Motor neuron (in vitro differentiated cells): Measurements from ENCODE around the gene TMC1. TPM values are rescaled to one million over a fixed set of nuclear protein-coding genes. Genes with fewer than 3 reads are reported as not detected.

Source experiments
- ATAC-seq, 8 experiments: fragments of 200-7000 bp; cut with Tn5 transposase; replicated peaks in 6 of 8; 2 replicates each; pipeline ENCODE4 v1.8.0; 2021; ENCODE audit warnings: mild to moderate bottlenecking in 8 of 8, moderate library complexity in 8 of 8
- H3K27ac ChIP-seq, 2 donors: fragments of 250-450 bp; sonication (Bioruptor Pico); 2 replicates each; pipeline ENCODE4 v1.9.0; 2021; ENCODE audit warnings: antibody characterized with exemption in 2 of 2, mild to moderate bottlenecking in 2 of 2, moderate library complexity in 1 of 2
- H3K4me1 ChIP-seq, 2 donors: fragments of 250-450 bp; sonication (Bioruptor Pico); replicated peaks in 1 of 2; 2 replicates each; pipeline ENCODE4 v1.6.1; 2021; ENCODE audit warnings: antibody characterized with exemption in 2 of 2, mild to moderate bottlenecking in 2 of 2, moderate library complexity in 1 of 2
- H3K4me3 ChIP-seq, 5 donors: fragments of 250-450 bp; sonication (Bioruptor Pico); 2 replicates each; pipeline ENCODE4 v1.9.0; 2021; ENCODE audit warnings: antibody characterized with exemption in 5 of 5, mild to moderate bottlenecking in 5 of 5, moderate library complexity in 4 of 5
- WGBS, 10 experiments: fragments of 450-650 bp; shearing (Covaris generic); methylation state at CpG; one replicate each; pipeline ENCODE4 v1.0.0; 2022; 5-methylcytosine and 5-hydroxymethylcytosine counted together
- in situ Hi-C, 9 experiments: fragments of 400-800 bp; cut with MboI; loops; one replicate each; pipeline ENCODE4 v1.15.0; 2021; ENCODE audit warnings: low sequenced_read_pairs in 9 of 9, low pct_unique_long_range_greater_than_20kb in 2 of 9; ENCODE audit not compliant: unreplicated experiment in 9 of 9
- total RNA-seq, 8 experiments: library from RNA; unstranded; fragments of 300-600 nt; gene quantifications; 2 replicates each; pipeline versions ENCODE4 v1.2.3 to v1.2.4, GENCODE V29; 2022

Gene TMC1
- total RNA-seq, 8 experiments from 2014 or later, result 0.18 to 7.6 (median 0.85) TPM

DNA sequence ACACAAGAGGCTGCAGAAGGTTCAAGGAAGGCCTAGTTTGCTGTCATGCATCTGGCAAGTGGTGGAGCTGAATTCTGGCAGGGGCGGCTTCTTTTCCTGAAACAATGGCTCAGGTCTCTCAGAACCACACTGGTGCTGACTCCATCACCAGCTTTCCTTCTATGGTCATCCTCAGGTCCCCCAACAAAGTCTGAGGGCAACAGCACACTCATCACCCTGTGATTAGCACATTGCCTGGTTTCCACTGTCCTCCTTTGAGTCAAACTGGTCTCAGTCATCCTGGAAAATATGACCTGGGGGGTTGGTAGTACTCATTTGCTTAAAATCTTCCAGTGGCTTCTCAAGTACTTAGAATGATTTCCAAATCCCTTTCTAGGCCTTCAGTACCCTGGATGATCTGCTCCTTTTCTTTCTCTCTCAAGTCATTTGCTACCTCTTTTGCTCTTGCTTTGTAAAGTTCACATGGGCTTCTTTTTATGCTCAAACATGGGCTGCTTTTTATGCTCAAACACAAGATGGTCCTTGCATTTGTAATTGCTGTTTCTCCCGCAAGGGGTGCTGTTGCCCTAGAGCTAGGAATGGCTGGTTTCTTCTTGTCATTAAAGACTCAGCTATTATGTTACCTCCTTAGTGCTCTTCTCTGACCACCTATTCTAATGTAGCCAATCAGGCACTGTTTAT, 286.5 kb downstream of the TMC1 start:
- ATAC-seq, result peak in 1 of 8 experiments; percentile 29
- H3K27ac ChIP-seq, result no peak overlapping the region
- H3K4me1 ChIP-seq, result peaks cover 0 to 6% of the 10 kb centered on the region in 2 donors
- in situ Hi-C loops, result loop anchor here in 6 of 9 experiments (25.0 kb wide), 3 partner anchors 221 to 771 kb away; no protein-coding TSS in a partner anchor
- no peak overlapping the region for H3K4me3 ChIP-seq
- WGBS, 10 experiments, result 14 to 100% (median 89%) methylated on average over 1 to 2 of the region's 2 CpGs; no CpG with 5 or more reads in 4 of the 10 experiments

DNA sequence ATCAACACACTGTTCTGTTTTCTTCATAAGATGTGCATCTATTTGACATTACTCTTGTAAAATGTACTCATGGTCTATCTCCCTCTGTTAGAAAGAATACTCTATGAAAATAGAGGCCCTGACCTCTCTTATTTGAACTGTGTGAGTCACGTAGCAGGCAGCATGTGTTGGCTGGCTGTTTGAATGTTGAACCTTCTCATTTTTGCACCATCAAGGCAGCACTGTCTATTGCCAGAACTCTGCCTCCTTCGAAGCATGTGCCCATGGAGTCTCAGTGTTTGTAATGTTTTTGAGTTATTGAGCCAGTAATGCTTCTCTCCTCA, 287.0 kb downstream of the TMC1 start:
- Histone ChIP-seq H3K27ac (no peak overlapping the region), H3K4me1 (peaks cover 0 to 6% of the 10 kb centered on the region in 2 donors), H3K4me3 (no peak overlapping the region)
- ATAC-seq, result peak in 1 of 8 experiments; percentile 32
- in situ Hi-C loops, result loop anchor here in 6 of 9 experiments (25.0 kb wide), 3 partner anchors 221 to 771 kb away; no protein-coding TSS in a partner anchor
- WGBS, 10 experiments, result 0 to 100% (median 82%) methylated on average over 1 to 2 of the region's 2 CpGs; no CpG with 5 or more reads in 3 of the 10 experiments

DNA sequence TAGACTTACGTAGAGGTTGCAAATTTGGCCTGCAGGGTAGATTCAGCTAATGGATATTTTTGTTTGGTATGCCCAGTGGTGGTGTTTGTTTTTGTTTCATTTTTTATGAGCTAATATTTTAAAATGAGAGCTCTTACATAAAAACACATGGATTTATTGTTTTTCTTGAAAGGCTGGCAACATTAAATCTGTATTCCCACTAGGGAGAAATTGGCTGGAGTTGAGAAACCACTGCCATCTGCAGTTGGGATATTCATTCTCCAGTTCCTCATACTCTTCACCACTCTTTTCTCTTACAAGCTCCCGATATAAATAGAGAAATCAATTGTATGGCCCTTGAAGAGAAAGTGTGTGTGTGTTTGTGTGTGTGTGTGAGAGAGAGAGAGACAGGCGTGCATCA, 288.2 kb downstream of the TMC1 start:
- no peak overlapping the region for H3K4me3 ChIP-seq
- in situ Hi-C loops, result loop anchor here in 6 of 9 experiments (25.0 kb wide), 3 partner anchors 222 to 772 kb away; no protein-coding TSS in a partner anchor
- WGBS, 10 experiments, result 22 to 100% (median 56%) methylated on average over 1 to 3 of the region's 3 CpGs; no CpG with 5 or more reads in 3 of the 10 experiments

DNA sequence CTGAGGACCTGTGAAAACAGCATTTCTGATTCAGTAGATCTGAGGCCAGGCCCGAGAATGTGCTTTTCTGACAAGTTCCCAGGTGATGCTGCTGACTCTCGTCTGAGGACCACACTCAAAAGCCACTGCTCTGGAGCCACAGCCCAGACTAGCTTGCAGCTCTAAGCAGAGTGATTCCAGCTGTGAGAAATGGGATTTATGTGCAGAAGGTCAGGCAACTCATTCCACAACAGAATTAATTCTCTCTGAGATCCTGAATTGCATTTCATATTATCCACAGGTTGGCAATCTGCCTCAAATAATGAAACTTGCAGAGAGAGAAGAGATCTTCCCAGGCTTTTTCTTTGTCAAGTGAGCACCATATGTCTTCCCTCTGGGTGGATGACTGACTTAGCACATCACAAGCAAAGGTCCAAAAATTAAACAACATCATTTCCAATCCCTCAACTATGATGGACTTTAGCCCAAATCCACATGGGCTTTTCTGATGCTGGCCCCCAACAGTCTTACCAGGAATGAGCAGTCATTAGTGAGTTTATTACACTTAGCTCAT, 291.2 kb downstream of the TMC1 start:
- peak in 2 of 8 experiments; percentile 17 to 31 for ATAC-seq
- peaks cover 4 to 18% of the 10 kb centered on the region in 2 donors for H3K4me1 ChIP-seq
- WGBS, 10 experiments, result 0 to 67% (median 43%) methylated on average over 1 to 2 of the region's 2 CpGs; no CpG with 5 or more reads in 5 of the 10 experiments
- H3K4me3 ChIP-seq, result no peak overlapping the region
- no peak overlapping the region for H3K27ac ChIP-seq
- in situ Hi-C loops, result loop anchor here in 6 of 9 experiments (25.0 kb wide), 3 partner anchors 225 to 775 kb away; no protein-coding TSS in a partner anchor

More for the DNA sequence above, 288.2 kb downstream of the TMC1 start:
- Histone ChIP-seq H3K4me1 (peaks cover 0 to 6% of the 10 kb centered on the region in 2 donors), H3K27ac (no peak overlapping the region)
- ATAC-seq, result no peak

DNA sequence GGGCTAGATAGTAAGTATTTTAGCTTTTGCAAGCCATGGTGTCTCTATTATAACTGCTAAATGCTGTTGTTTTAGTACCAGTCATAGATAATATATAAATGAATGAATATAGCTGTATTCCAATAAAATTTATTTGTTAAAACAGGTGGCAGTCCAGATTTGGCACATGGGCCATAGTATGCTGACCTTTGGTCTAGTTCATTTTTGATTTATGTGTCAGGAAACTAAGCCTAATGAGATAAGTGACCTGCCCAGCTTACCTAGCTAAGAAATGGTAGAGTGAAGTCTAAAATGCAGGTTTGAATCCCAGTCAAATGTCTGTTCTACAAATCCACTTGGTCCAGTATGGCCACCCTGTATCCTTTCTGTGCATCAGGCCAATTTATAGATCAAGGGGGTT, 292.1 kb downstream of the TMC1 start:
- Histone ChIP-seq H3K27ac (no peak overlapping the region), H3K4me3 (no peak overlapping the region), H3K4me1 (peaks cover 4 to 25% of the 10 kb centered on the region in 2 donors)
- in situ Hi-C loops, result loop anchor here in 6 of 9 experiments (25.0 kb wide), 3 partner anchors 226 to 776 kb away; no protein-coding TSS in a partner anchor
- ATAC-seq, result no peak

DNA sequence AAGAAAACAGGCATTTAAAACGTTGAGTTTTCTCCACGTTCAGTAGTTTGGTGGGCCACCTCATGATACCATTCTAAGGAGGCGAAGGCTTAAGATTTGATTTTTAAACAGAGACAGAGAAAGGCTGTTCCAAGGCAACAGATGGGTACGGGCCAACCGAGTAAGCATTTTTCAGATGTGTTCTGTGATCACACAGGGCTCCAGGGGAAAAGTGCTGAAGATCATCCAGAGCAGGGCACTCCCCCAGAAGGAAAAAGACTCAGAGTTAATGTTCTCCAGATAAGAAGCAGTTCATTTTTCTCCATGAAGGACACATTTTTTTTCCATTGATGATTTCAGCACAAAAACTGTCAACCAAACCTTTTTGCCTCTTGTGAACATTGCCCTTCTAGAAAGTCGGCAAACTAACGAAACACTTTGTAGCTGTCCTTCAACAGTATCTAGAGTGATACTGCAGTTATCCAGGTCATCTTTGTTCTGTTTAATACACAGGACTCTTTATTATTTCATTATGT, 292.7 kb downstream of the TMC1 start:
- ATAC-seq, result no peak
- Histone ChIP-seq H3K4me1 (peaks cover 4 to 25% of the 10 kb centered on the region in 2 donors), H3K4me3 (no peak overlapping the region), H3K27ac (no peak overlapping the region)
- in situ Hi-C loops, result loop anchor here in 6 of 9 experiments (25.0 kb wide), 3 partner anchors 227 to 777 kb away; no protein-coding TSS in a partner anchor
- WGBS, 10 experiments, result 24 to 100% (median 80%) methylated on average over 1 to 7 of the region's 7 CpGs; no CpG with 5 or more reads in 2 of the 10 experiments

DNA sequence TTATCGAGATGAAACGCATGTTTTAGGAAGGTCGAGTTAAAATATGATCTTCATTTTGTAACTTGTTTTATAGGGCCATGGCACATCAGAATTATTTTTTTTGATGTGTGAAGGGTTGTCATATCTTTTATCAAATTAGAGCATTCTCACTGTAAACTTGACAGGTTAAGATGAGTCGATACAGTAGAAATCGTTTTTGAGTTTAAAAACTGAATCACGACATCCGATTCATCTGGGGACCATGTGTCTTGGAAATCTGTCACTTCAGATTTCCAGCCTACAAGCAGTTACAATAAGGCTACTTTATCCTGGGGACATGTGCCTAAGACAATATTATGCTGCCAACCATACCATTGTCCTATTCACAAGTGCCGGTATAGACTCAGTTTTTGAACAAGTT, 295.3 kb downstream of the TMC1 start:
- ATAC-seq, result no peak
- in situ Hi-C loops, result loop anchor here in 6 of 9 experiments (25.0 kb wide), 3 partner anchors 229 to 779 kb away; no protein-coding TSS in a partner anchor
- Histone ChIP-seq H3K27ac (no peak overlapping the region), H3K4me1 (peaks cover 4 to 25% of the 10 kb centered on the region in 2 donors), H3K4me3 (no peak overlapping the region)
- 45 to 99% (median 80%) methylated on average over 1 to 8 of the region's 8 CpGs; no CpG with 5 or more reads in 1 of the 10 experiments for WGBS, 10 experiments

DNA sequence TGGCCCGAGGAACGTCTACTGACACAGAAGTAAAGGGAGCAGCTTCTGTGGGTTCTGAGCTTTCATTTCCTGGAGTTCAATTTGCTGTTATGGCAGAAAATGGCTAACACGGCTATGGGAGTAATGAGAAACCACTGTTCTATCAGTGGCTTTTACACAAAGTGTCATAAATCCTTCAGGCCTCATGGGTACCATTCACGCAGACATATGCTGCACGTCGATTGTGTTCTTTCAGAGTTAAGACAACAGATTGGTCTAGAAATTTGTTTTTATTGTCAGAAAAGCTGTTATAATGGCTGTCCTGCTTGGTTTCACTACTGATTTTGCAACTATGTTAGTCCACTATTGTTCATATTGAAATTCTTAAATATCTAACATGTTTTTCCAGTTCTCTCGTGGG, 296.0 kb downstream of the TMC1 start:
- 0 to 94% (median 66%) methylated on average over 1 to 7 of the region's 7 CpGs for WGBS, 10 experiments
- Histone ChIP-seq H3K4me1 (peaks cover 4 to 20% of the 10 kb centered on the region in 2 donors), H3K27ac (peak overlapping the region; percentile 1 to 38), H3K4me3 (no peak overlapping the region)
- peak in 2 of 8 experiments; percentile 32 to 47 for ATAC-seq
- in situ Hi-C loops, result loop anchor here in 6 of 9 experiments (25.0 kb wide), 3 partner anchors 230 to 780 kb away; no protein-coding TSS in a partner anchor

DNA sequence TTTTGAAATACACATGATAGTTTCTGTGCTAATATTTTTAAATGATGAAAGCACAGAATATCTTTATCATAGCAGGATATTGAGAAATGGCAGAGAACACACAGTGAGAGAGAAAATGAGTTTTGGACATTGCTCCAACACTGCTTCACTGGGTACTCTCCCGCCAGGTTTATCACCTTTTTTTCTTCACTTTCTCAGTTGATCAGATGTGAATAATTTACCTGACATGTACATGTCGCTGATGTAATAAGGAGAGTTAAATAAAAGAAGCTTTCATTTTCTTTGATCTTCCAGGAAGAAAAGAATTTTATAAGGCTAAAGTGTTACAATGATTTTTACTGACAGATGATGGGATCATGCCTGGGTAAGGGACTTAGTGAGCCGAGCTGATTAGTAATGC, 297.0 kb downstream of the TMC1 start:
- Histone ChIP-seq H3K4me1 (peaks cover 4 to 18% of the 10 kb centered on the region in 2 donors), H3K27ac (no peak overlapping the region), H3K4me3 (no peak overlapping the region)
- ATAC-seq, result no peak
- whole genome bisulfite sequencing, 10 experiments, result 50 to 100% (median 93%) methylated on average over 2 to 3 of the region's 3 CpGs
- in situ Hi-C loops, result loop anchor here in 6 of 9 experiments (25.0 kb wide), 3 partner anchors 231 to 781 kb away; no protein-coding TSS in a partner anchor

DNA sequence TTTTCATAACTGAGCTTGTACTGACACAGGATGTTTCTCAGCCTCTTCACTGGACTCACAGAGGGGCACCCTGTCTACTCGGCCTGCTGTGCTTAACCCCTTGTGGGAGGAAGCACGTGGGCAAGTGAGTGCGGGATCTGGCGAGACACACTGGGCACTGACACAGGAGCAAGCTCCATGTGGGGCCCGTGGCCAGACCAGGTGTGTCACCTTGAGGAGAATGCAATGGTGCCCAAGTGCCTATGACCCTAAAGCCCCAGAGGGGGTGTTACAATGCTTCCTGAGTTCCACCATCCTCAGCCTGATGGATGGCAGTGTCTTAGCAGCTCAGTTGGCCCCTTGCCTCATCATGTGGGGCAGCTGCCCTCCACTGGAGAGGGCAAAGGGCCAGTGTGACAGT, 302.6 kb downstream of the TMC1 start:
- Histone ChIP-seq H3K4me1 (peaks cover 10 to 23% of the 10 kb centered on the region in 2 donors), H3K4me3 (no peak overlapping the region), H3K27ac (no peak overlapping the region)
- in situ Hi-C loops, result loop anchor here in 6 of 9 experiments (25.0 kb wide), 3 partner anchors 237 to 787 kb away; no protein-coding TSS in a partner anchor
- WGBS, 10 experiments, result 65 to 86% (median 79%) methylated on average over 1 to 5 of the region's 5 CpGs; no CpG with 5 or more reads in 5 of the 10 experiments
- ATAC-seq, result no peak

DNA sequence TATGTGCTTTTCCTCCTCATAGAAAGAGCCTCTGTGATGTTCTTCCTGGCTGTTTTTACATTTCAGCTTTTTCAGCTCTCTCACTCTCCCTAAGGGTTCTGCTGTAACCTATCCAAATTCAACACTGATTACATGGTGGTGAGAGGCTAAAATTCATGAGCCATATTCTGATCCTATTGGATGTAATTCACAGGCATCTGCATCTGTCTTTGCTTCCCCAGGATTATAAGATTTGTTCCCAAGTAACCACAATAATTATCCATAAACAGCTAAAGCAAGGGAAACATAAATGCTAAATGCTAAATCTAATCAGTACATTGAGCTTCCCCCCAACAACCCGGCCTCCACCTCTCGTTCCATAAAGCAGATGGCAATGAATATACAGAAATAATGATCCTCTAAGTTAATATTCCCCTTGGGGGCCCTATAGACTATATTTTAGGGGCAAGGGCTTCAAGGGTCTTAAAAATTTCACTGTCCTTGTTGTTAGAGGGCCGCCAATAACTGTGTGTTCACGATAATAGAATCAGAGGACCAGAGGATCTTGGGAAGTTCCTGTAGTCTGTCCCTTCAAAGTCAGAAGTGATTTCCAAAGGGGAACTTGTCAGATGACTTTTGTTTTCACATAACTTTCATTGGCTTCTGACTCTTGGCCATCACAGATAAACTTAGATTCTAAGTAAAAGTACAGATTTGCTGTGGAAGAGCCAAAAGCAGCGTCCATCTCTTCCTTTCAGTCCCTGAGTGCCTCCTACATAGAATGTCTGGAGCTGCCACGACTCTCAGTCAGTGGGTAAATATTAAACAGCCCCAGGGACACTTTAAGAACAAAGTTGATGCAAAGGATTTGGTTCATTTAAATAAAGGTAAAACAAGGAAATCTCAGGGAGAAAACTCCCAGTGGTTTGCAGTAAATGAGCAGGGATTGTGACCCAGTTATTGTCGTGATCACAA, 305.9 kb downstream of the TMC1 start:
- Histone ChIP-seq H3K4me1 (peaks cover 10 to 24% of the 10 kb centered on the region in 2 donors), H3K4me3 (no peak overlapping the region), H3K27ac (no peak overlapping the region)
- 19 to 89% (median 62%) methylated on average over 2 to 5 of the region's 7 CpGs; no CpG with 5 or more reads in 1 of the 10 experiments for WGBS, 10 experiments
- in situ Hi-C loops, result loop anchor here in 1 of 9 experiments (25.0 kb wide), 1 partner anchor 790 kb away; no protein-coding TSS in a partner anchor
- peak in 1 of 8 experiments; percentile 73 for ATAC-seq
